NCI-H2107 (cell line): ENCODE results near the gene FSIP1.

Source experiments
- DNase-seq: peaks from one replicate; lab custom pipeline; 2025; lab: John Stamatoyannopoulos, UW

FSIP1 gene

DNA sequence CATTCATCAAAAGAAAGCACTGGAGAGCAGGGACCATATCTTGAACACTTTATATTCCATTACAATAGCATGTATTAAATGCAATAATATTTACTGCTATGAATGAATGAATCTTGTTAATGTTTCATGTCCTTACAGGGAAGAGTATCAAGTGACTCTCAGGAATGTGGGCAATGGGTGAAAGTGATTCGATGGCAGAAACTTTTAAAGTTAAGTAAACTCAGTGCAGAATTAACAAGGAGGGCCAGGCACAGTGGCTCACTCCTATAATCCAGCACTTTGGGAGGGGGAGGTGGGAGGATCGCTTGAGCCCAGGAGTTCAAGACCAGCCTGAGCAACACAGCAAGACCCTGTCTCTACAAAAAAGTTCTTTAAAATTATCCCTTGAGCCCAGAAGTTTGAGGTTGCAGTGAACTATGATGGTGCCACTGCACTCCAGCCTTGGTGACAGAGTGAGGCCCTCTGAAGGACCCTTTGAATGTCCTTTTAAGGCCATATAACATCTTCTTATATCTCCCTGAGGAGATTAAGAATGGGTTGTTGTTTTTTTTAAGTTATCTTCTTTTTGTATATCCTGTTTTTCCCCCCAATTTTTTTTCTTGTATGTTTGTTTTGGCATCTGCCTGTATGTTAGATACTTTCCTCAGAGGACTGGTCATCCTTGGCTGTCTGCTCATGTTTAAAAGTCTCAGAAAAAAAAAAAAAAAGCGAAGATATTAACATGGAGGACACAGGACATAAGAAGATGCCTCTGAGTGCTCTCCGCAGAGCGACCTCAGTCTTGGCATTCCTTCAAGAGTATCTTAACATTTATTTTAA lies 9.6 kb upstream of the FSIP1 start:
- no peak for DNase-seq

GRCh38 chr15:39789736-39790135 lies 7.1 kb upstream of the FSIP1 start:
- DNase-seq: no peak

DNA sequence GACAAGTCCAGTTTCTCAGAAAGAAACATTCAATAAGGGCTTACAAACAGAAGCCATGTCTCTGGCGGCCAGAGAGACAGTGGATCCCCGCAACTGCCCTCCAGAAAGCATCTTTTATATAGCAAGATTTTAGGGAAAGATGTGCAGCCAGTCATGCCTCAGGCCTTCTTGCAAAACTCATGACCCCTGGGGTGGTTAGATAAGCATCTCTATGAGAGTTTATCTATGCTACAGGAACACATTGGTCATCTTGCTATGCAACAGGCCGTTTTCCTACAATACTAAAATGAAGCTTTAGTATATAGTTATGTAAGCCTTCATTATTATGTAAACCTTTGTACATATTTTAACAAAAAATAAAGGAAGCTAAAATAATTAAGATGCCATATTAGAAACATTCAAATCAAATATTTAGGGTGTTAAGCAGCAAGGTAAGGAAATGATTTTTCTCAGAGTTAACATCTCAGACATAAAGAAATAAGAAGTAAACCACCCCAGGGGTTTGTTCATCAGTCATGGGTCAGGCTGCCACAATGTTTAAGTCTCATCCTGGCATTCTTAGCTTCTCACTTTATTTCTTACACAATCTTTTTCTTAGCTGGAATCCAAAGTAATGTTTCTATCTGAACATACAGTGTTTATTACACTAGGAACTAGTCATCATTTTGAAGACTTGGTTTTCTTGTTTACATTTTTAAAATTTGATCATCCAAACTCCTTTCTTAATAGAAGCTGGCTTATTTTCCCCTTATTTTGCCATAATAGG lies 6.3 kb upstream of the FSIP1 start:
- DNase-seq: no peak

- no peak for DNase-seq
These were observed 5.5 kb upstream of the FSIP1 start for GRCh38 chr15:39788108-39788507.

DNA sequence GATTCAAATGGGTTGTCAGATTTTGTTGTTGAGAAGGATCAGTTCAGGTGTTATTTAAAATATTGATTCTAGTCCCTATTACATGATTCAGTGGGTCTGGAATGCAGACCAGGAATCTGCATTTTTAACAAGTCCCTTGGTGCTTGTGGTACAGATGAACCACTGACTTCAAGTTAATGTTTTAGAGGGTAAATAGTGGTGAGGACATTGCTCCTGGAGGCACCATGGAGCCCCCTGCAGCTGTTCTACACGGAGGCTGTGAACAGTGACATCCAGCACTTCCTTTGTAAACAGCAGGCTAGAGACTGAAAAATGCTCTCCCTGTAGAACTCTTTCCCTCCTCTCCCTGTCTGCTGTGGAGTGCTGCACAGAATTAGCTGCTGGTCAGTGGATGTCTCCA lies 4.8 kb upstream of the FSIP1 start:
- no peak for DNase-seq

- DNase-seq: peak; percentile 21
These were observed 3.9 kb upstream of the FSIP1 start for GRCh38 chr15:39786447-39787056.

- no peak for DNase-seq
These were observed 3.2 kb upstream of the FSIP1 start for GRCh38 chr15:39785841-39786240.

DNA sequence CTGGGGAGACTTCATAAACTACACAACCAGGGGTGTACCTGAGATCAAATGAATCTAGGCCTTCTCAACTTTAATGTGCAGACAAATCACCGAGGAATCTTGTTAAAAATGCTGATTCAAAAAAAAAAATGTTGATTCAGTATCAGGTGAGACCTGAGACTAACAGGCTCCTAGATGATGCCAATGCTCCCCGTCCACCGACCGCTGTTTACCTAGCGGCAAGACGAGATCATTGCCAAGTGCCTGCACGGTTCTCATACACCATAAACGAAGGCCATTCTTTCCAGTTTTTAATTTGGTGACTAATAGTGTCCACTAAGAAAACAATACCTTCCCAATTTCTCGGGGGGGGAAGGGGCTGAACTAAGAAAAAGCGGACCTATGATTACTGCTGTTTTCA lies 2.5 kb upstream of the FSIP1 start:
- DNase-seq: peak; percentile 9

DNA sequence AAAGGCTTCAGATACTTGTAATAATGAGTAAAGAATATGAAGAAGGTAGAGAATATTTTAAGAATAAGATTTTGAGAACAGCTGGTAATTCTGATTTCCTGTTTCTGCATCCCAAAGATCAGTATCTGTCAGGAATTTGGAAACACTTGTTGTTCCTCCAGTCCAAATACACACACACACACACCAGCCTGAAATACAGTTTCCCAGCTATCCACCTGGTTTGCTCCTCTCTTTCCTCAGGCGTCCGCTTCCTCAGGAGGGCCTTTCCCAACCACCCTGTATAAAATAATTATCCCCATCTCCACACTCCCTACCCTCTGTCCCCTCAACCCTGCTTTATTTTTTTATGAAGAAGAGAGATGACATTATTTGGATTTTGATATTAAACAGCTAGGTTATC lies 2.0 kb upstream of the FSIP1 start:
- no peak for DNase-seq

- DNase-seq: no peak
These were observed 1.5 kb upstream of the FSIP1 start for GRCh38 chr15:39784125-39784524.

- no peak for DNase-seq
These were observed 691 bp upstream of the FSIP1 start for GRCh38 chr15:39783244-39783820.

GRCh38 chr15:39781967-39782302 lies 706 bp downstream of the FSIP1 start:
- no peak for DNase-seq

- no peak for DNase-seq
These were observed 1.3 kb downstream of the FSIP1 start for GRCh38 chr15:39781147-39781966.

DNA sequence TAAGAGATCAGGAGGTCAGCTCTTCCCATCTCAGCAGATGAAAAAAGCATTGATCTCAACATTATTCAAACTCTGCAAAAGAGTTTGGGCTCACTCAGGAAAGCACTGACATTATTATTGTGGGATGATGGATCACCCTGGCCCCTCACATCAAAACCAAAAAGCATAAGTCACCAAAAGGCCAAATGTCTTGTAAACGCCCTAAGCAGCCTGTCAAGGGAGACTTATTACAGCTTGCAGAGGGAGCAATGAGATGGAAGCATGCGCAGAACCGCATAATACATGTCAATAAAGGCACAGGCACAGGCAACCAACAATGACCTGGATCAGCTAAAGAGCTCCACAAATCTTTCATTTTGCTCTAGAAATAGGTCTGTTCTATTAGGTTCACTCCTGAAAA lies 4.6 kb downstream of the FSIP1 start:
- DNase-seq: no peak

DNA sequence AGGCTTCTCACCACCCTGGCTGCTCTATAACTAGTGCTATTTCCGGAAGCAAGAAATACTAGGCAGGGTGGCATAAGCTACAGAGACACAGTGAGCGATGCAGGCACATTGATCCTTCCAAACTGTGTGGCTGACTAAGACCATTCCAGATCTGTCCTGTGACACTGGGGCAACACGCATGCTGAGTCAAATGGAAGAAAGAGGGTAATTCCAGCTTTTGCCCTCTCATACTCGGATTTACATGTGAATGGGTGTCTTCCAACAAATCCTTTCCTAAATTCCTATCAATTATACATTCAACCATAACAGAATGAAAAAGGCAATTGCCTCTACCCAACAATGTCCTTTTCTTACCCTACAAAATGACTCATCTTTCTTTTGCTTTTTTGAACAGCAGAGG lies 5.1 kb downstream of the FSIP1 start:
- no peak for DNase-seq

DNA sequence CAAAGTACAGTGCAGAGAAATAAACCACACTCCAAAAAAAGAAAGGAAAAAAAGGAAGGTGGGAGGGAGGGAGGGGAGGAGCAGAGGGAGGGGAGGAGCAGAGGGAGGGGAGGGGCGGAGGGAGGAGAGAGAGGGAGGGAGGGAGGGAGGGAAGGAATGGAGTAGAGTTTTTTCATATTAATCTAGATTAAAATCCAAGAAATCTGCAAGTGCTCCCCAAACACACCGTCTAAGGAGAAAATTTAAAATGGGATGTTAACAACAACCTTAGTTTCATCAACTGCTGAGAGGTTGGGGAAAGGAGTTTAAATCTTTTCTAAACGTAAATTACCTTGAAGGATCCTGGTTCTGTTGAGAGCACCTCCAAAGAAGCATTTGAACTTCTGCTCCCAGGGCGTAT lies 6.6 kb downstream of the FSIP1 start:
- no peak for DNase-seq

DNA sequence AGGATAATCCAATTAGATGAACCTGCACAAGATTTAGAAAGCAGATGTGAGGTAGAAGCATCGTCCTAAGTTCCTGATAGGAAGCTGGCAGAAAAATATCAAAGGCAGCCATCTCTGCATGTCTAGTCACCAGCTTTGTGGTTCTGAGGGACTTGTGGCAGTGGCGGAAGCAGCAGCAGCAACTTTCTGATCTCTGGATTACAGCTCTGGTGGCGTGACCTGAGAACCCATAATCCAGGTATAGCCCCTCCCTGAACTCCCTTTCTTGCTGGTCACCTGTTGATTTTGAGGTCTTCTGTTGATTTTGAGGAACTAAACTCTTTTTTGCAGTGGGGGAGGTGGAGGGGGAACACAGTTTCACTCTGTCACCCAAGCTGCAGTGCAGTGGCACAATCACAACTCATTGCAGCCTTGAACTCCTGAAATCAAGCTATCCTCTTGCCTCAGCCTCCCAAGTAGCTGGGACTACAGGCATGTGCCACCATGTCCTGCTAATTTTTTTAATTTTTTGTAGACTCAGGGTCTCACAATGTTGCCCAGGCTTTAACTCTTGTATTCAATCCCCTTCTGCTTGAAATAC lies 7.9 kb downstream of the FSIP1 start:
- DNase-seq: no peak

GRCh38 chr15:39770748-39771689 lies 11.6 kb downstream of the FSIP1 start:
- no peak for DNase-seq

GRCh38 chr15:39767921-39768320 lies 14.7 kb downstream of the FSIP1 start:
- no peak for DNase-seq

DNA sequence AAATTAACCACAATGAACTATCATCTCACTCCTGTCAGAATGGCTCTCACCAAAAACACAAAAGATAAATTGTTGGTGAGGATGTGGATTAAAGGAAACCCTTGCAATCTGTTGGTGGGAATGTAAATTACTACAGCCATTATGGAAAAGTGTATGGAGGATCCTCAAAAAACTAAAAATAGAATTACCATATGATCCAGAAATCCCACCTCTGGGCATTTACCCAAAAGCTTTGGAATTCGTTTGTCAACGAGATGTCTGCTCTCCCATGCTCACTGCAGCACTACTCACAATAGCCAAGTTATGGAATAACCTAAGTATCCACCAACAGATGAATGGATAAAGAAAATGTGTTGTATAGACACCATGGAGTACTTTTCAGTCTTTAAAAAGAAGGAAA lies 21.6 kb downstream of the FSIP1 start:
- DNase-seq: no peak
